ENCODE results near the gene ARHGEF5. TPM values are rescaled to one million over a fixed set of nuclear protein-coding genes. Genes with fewer than 3 reads are reported as not detected.
A peak's percentile ranks its signal among the peaks of the same experiment; 100 is the strongest.

The ARHGEF5 gene
- total and polyA plus RNA-seq, 2 of the 4 experiments (the other 2 are of a cell fraction) = under 0.01 to 0.19 TPM

GRCh38 chr7:144386741-144387140 lies 31.5 kb downstream of the ARHGEF5 start:
- H2BK5ac ChIP-seq (ENCODE audit: low read depth, low read length, poor library complexity, severe bottlenecking) = no peak overlapping the region
- H3K23ac ChIP-seq (ENCODE audit: low read depth, low read length) = no peak overlapping the region
- no peak overlapping the region for H2AFZ ChIP-seq (replicated peaks; ENCODE audit: low read length, poor library complexity)
- intact Hi-C loops (cut with micrococcal nuclease) = no loop called here
- no peak overlapping the region for H3K56ac ChIP-seq (ENCODE audit: extremely low read depth, insufficient read depth, low read length)
- H4K20me1 ChIP-seq (ENCODE audit: insufficient read depth, low read length) = no peaks in the 10 kb centered on the region
- no TSS peak for BruUV-seq (replicated peaks)
- H3K4me2 ChIP-seq (ENCODE audit: low read depth, low read length) = no peak overlapping the region
- no peak overlapping the region for H4K5ac ChIP-seq (ENCODE audit: low read depth, low read length)
- H2AK5ac ChIP-seq (ENCODE audit: low read depth, low read length) = no peak overlapping the region
- H3K14ac ChIP-seq (replicated peaks; ENCODE audit: low read depth, low read length) = no peak overlapping the region
- H3K27me3 ChIP-seq (ENCODE audit: control insufficient read depth, insufficient read depth, low read length) = no peaks in the 10 kb centered on the region
- DNase-seq (peak; percentile 13), ATAC-seq (ENCODE audit: low read depth) (no peak; the same call in 1 of the 2 replicates)
- no peaks in the 10 kb centered on the region for H3K4me1 ChIP-seq (ENCODE audit: control insufficient read depth, insufficient read depth, low read length)
- H3K9me3 ChIP-seq (ENCODE audit: control insufficient read depth, insufficient read depth, low read length) = no peaks in the 10 kb centered on the region
- H3K79me1 ChIP-seq (ENCODE audit: low read depth in 1 of 2, low read length in 2 of 2) = no peaks in the 10 kb centered on the region
- CTCF ChIA-PET = no interaction called here
- H3K9me1 ChIP-seq (ENCODE audit: insufficient read depth, low read length) = no peaks in the 10 kb centered on the region
- H2AK9ac ChIP-seq (replicated peaks; ENCODE audit: low read depth, low read length, poor library complexity) = no peak overlapping the region
- H3K18ac ChIP-seq (ENCODE audit: low read depth, low read length) = no peak overlapping the region
- no peak overlapping the region for H2BK15ac ChIP-seq (ENCODE audit: low read depth, low read length)
- in situ Hi-C loops (cut with MboI; ENCODE audit: low sequenced_read_pairs) = loop anchor here (25.0 kb wide), 1 partner anchor 199 kb away; the partner anchor contains the start of genes ARHGEF35 and CTAGE4
- H3K27ac ChIP-seq (ENCODE audit: insufficient read depth, low read length) = no peak overlapping the region
- H3K9ac ChIP-seq (ENCODE audit: low read depth, low read length) = no peak overlapping the region
- TF ChIP-seq RCOR1 (IDR thresholded peaks at IDR 0.05; ENCODE audit: insufficient replicate concordance, low read length) (no peak), ELK1 (IDR thresholded peaks at IDR 0.05; ENCODE audit: borderline replicate concordance, low read depth, low read length) (no peak), FOS (IDR thresholded peaks at IDR 0.05; ENCODE audit: low read depth, low read length) (no peak), RFX5 (IDR thresholded peaks at IDR 0.05; ENCODE audit: low read depth, low read length) (no peak), BHLHE40 (IDR thresholded peaks at IDR 0.05; ENCODE audit: low read depth, low read length) (no peak), RAD21 (IDR thresholded peaks at IDR 0.05; ENCODE audit: low read length) (no peak), MAZ (IDR thresholded peaks at IDR 0.05; ENCODE audit: borderline replicate concordance, low read depth, low read length) (no peak), MAFK (IDR thresholded peaks at IDR 0.05; ENCODE audit: low read depth, low read length) (no peak), CEBPB (IDR thresholded peaks at IDR 0.05; ENCODE audit: low read depth, low read length) (no peak), CTCF (conservative IDR thresholded peaks at IDR 0.05; ENCODE audit: low read depth, low read length) (no peak), CHD1 (IDR thresholded peaks at IDR 0.05; ENCODE audit: low read depth, low read length) (no peak), MXI1 (IDR thresholded peaks at IDR 0.05; ENCODE audit: borderline replicate concordance, low read depth, low read length) (no peak), SMC3 (IDR thresholded peaks at IDR 0.05; ENCODE audit: low read depth, low read length) (no peak), USF2 (IDR thresholded peaks at IDR 0.05; ENCODE audit: low read depth, low read length) (no peak), NFE2L2 (IDR thresholded peaks at IDR 0.05; ENCODE audit: low read depth, low read length) (no peak), POLR2A (IDR thresholded peaks at IDR 0.05; ENCODE audit: low read depth, low read length) (no peak)
- no peaks in the 10 kb centered on the region for H3K36me3 ChIP-seq (ENCODE audit: control insufficient read depth, insufficient read depth, low read length)
- no peak overlapping the region for H2BK20ac ChIP-seq (ENCODE audit: low read depth, low read length)
- dilution Hi-C loops (cut with HindIII; ENCODE audit: low sequenced_read_pairs, unreplicated experiment) = no loop called here
- H4K8ac ChIP-seq (ENCODE audit: low read depth in 2 of 2, low read length in 2 of 2) = no peak overlapping the region
- no peak overlapping the region for H4K91ac ChIP-seq (ENCODE audit: insufficient read depth, low read depth, low read length)
- no peak overlapping the region for H3K4me3 ChIP-seq (ENCODE audit: insufficient read depth, low read depth, low read length)
- no peak overlapping the region for H2BK120ac ChIP-seq (ENCODE audit: low read depth, low read length)
- POLR2A ChIA-PET (ENCODE audit: unreplicated experiment) = no interaction called here
- no peak overlapping the region for H3K4ac ChIP-seq (ENCODE audit: low read depth, low read length)

Data from IMR-90 (cell line).